Activated naive CD4-positive, alpha-beta T cell treated with anti-CD3 and anti-CD28 coated beads, Interleukin-2, amount 10 ng/mL, durations not matched to agents 7 days and 5 days (primary cell): ENCODE results near the gene SQOR.

ENCODE experiments used
- CTCF ChIA-PET: fragments of 350-600 bp; sonication (Branson Sonifier 250); formaldehyde crosslinking; loops from one replicate; lab custom pipeline; 2021; ENCODE audit warnings: antibody characterized with exemption; lab: Charles Lee
- DNase-seq: peaks from one replicate; pipeline ENCODE4 v3.0.0-alpha.2; 2020
- H3K27ac Mint-ChIP-seq: one replicate; pipeline ENCODE4 v1.8.0; 2021; ENCODE audit warnings: mild to moderate bottlenecking, moderate library complexity, mixed read lengths
- H3K27me3 Mint-ChIP-seq: one replicate; pipeline ENCODE4 v1.8.0; 2021; ENCODE audit warnings: mild to moderate bottlenecking, mixed read lengths
- H3K36me3 Mint-ChIP-seq: one replicate; pipeline ENCODE4 v1.8.0; 2021; ENCODE audit warnings: mixed read lengths
- H3K4me1 Mint-ChIP-seq: one replicate; pipeline ENCODE4 v1.8.0; 2021; ENCODE audit warnings: mixed read lengths
- H3K4me3 Mint-ChIP-seq: one replicate; pipeline ENCODE4 v1.8.0; 2021; ENCODE audit warnings: mild to moderate bottlenecking, moderate library complexity, mixed read lengths
- H3K9me3 Mint-ChIP-seq: one replicate; pipeline ENCODE4 v1.8.0; 2021; ENCODE audit warnings: mixed read lengths

Gene SQOR

DNA sequence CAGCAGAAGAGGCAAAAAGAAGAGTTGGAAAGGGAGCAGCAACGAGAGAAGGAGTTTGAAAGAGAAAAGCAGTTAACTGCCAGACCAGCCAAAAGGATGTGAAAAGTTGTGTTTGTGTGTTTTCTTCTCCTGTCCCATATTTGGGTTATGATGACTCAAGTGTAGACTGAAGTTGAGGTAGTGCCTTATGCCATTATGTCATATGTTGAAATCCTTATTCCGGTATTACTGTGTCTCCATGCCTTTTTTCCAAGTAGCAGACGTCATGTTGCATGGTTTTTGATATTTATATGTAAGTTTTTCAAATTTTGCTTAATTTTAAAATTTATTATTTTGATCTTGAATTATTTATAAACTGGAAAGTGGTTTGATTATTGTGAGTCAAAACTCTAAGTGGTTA, 28.4 kb upstream of the SQOR start:
- no peaks in the 10 kb centered on the region for H3K27me3 Mint-ChIP-seq
- H3K4me1 Mint-ChIP-seq = no peaks in the 10 kb centered on the region
- H3K27ac Mint-ChIP-seq = no peak overlapping the region
- no peak for DNase-seq
- CTCF ChIA-PET = interaction anchor here (1.4 kb wide), 1 partner anchor 147 kb away, joined by 9 read pairs; no protein-coding TSS in a partner anchor
- H3K9me3 Mint-ChIP-seq = no peaks in the 10 kb centered on the region
- peaks cover 14% of the 10 kb centered on the region for H3K36me3 Mint-ChIP-seq
- H3K4me3 Mint-ChIP-seq = no peak overlapping the region

GRCh38 chr15:45606841-45607240, 28.0 kb upstream of the SQOR start:
- Mint-ChIP-seq H3K4me3 (no peak overlapping the region), H3K27ac (no peak overlapping the region), H3K36me3 (peaks cover 14% of the 10 kb centered on the region), H3K4me1 (no peaks in the 10 kb centered on the region), H3K9me3 (no peaks in the 10 kb centered on the region), H3K27me3 (no peaks in the 10 kb centered on the region)
- no peak for DNase-seq
- CTCF ChIA-PET = interaction anchor here (0.6 to 1.4 kb wide), 2 partner anchors 148 to 176 kb away, joined by 3 to 9 read pairs; no protein-coding TSS in a partner anchor

GRCh38 chr15:45611305-45611704, 23.5 kb upstream of the SQOR start:
- H3K9me3 Mint-ChIP-seq = no peaks in the 10 kb centered on the region
- peaks cover 9% of the 10 kb centered on the region for H3K4me1 Mint-ChIP-seq
- H3K27ac Mint-ChIP-seq = no peak overlapping the region
- H3K27me3 Mint-ChIP-seq = no peaks in the 10 kb centered on the region
- DNase-seq = no peak
- no peak overlapping the region for H3K4me3 Mint-ChIP-seq
- H3K36me3 Mint-ChIP-seq = peaks cover 9% of the 10 kb centered on the region
- CTCF ChIA-PET = interaction anchor here (0.7 to 7.7 kb wide), 9 partner anchors 9 to 182 kb away, joined by 3 to 103 read pairs (median 6); partner anchors contain the start of gene BLOC1S6

DNA sequence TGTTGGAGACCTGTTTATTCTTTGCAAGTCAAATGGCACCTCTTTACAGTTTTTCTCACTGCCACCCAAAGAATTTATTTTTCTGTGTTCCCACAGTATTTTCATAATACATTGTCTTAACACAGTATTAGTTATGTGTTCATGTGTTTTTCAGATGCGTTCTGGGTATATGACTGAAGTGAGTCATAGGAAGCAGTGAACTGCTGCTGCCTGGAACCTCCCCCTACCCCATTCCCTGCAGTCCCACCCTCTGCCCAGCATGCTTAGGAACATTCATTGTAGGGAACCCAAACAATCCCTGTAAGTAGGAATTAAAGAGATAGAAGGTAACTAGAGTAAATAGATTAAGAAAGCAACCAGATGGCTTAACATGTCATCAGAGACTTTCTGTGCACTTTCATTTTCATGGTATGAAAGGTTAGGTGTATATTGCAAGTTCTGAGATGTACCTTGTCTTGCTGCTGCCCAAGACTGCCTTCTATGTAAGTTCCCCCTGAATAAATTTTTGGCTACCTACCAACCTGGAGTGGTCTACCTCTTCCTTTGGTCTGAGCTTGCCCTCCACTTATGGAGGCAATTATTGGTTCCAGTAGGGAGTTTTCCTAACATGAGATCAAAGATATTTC, 21.9 kb upstream of the SQOR start:
- H3K27ac Mint-ChIP-seq = no peak overlapping the region
- H3K9me3 Mint-ChIP-seq = no peaks in the 10 kb centered on the region
- CTCF ChIA-PET = interaction anchor here (0.7 to 7.7 kb wide), 11 partner anchors 10 to 182 kb away, joined by 3 to 103 read pairs (median 8); partner anchors contain the start of genes BLOC1S6 and SQOR
- no peaks in the 10 kb centered on the region for H3K27me3 Mint-ChIP-seq
- H3K36me3 Mint-ChIP-seq = peaks cover 7% of the 10 kb centered on the region
- peaks cover 9% of the 10 kb centered on the region for H3K4me1 Mint-ChIP-seq
- no peak overlapping the region for H3K4me3 Mint-ChIP-seq
- DNase-seq = no peak

GRCh38 chr15:45616901-45617323, 17.9 kb upstream of the SQOR start:
- H3K4me1 Mint-ChIP-seq = peaks cover 9% of the 10 kb centered on the region
- no peaks in the 10 kb centered on the region for H3K36me3 Mint-ChIP-seq
- no peaks in the 10 kb centered on the region for H3K27me3 Mint-ChIP-seq
- CTCF ChIA-PET = interaction anchor here (0.9 to 1.5 kb wide), 2 partner anchors 158 to 188 kb away, joined by 3 read pairs; no protein-coding TSS in a partner anchor
- no peak for DNase-seq
- H3K27ac Mint-ChIP-seq = no peak overlapping the region
- no peak overlapping the region for H3K4me3 Mint-ChIP-seq
- no peaks in the 10 kb centered on the region for H3K9me3 Mint-ChIP-seq

DNA sequence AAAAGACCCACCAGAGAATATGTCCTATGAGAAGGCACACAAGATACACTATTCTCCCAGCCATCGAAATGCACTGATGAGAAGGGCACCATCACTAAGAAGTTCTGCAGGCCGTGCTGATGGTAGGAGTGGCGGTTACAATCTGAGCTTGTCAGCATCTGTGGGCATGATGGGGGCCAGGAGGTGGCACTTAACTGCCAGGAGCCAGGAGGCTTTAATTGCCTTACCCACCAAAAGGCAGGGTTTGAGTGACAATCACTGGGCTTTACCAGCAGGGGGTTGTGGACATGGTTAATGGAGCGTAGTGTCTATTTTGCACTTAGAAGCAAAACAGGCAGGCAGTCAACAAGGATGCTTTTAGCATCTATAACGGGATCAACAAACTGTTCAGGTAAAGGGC, 16.0 kb upstream of the SQOR start:
- CTCF ChIA-PET = no interaction called here
- Mint-ChIP-seq H3K27me3 (peaks cover 13% of the 10 kb centered on the region), H3K4me3 (no peak overlapping the region), H3K4me1 (peaks cover 3% of the 10 kb centered on the region), H3K36me3 (no peaks in the 10 kb centered on the region), H3K27ac (no peak overlapping the region), H3K9me3 (peaks cover 3% of the 10 kb centered on the region)
- DNase-seq = peak; percentile 47

- CTCF ChIA-PET = interaction anchor here (1.2 kb wide), 1 partner anchor 14 kb away, joined by 3 read pairs; no protein-coding TSS in a partner anchor
- Mint-ChIP-seq H3K36me3 (peaks cover 2% of the 10 kb centered on the region), H3K9me3 (peaks cover 14% of the 10 kb centered on the region), H3K27me3 (peaks cover 46% of the 10 kb centered on the region), H3K4me3 (no peak overlapping the region), H3K27ac (no peak overlapping the region), H3K4me1 (peaks cover 15% of the 10 kb centered on the region)
- DNase-seq = no peak
These were observed 6.7 kb upstream of the SQOR start for GRCh38 chr15:45628136-45628535.

- H3K9me3 Mint-ChIP-seq = peaks cover 7% of the 10 kb centered on the region
- no peak for DNase-seq
- H3K27ac Mint-ChIP-seq = peak overlapping the region; percentile 38
- no peak overlapping the region for H3K4me3 Mint-ChIP-seq
- H3K36me3 Mint-ChIP-seq = peaks cover 9% of the 10 kb centered on the region
- H3K27me3 Mint-ChIP-seq = peaks cover 30% of the 10 kb centered on the region
- CTCF ChIA-PET = interaction anchor here (0.6 to 0.8 kb wide), 2 partner anchors 18 to 107 kb away, joined by 3 to 6 read pairs; no protein-coding TSS in a partner anchor
- H3K4me1 Mint-ChIP-seq = peaks cover 23% of the 10 kb centered on the region
These were observed 3.7 kb upstream of the SQOR start for GRCh38 chr15:45630917-45631691.

- DNase-seq = no peak
- Mint-ChIP-seq H3K27me3 (peaks cover 28% of the 10 kb centered on the region), H3K9me3 (peaks cover 3% of the 10 kb centered on the region), H3K27ac (no peak overlapping the region), H3K4me1 (peaks cover 24% of the 10 kb centered on the region), H3K4me3 (no peak overlapping the region), H3K36me3 (peaks cover 7% of the 10 kb centered on the region)
- CTCF ChIA-PET = interaction anchor here (0.6 kb wide), 1 partner anchor 108 kb away, joined by 3 read pairs; no protein-coding TSS in a partner anchor
These were observed 3.1 kb upstream of the SQOR start for GRCh38 chr15:45631776-45632175.

DNA sequence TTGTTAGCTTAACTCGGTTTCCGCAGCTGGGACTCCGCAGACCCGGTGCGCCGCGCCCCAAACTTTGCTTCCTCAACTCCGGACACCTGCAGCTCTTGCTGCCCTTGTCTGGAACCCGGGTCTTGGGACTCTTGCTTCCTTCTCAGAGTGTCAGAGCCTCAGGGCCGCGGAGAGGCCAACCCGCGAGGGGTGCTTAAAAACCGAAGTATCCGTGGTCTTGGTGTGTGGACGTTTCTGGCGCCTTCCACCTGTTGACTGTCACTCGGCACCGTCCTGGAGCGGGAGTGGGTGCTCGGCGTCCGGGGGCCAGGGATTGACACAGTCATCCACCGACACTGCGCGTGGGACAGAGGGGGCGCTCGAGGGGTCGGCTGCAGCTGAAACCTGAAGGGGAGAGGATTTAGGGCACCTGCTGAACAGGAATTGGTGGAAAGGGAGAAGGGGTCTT, 386 bp downstream of the SQOR start:
- H3K4me3 Mint-ChIP-seq = peak overlapping the region; percentile 100
- peak; percentile 82 for DNase-seq
- CTCF ChIA-PET = interaction anchor here (1.3 to 3.5 kb wide), 3 partner anchors 22 to 206 kb away, joined by 3 to 21 read pairs (median 3); no protein-coding TSS in a partner anchor
- peaks cover 58% of the 10 kb centered on the region for H3K4me1 Mint-ChIP-seq
- peaks cover 38% of the 10 kb centered on the region for H3K36me3 Mint-ChIP-seq
- H3K9me3 Mint-ChIP-seq = no peaks in the 10 kb centered on the region
- H3K27me3 Mint-ChIP-seq = peaks cover 11% of the 10 kb centered on the region
- H3K27ac Mint-ChIP-seq = peak overlapping the region; percentile 94

GRCh38 chr15:45635763-45636292, 999 bp downstream of the SQOR start:
- Mint-ChIP-seq H3K4me3 (peak overlapping the region; percentile 100), H3K27me3 (peaks cover 8% of the 10 kb centered on the region), H3K36me3 (peaks cover 43% of the 10 kb centered on the region), H3K4me1 (peaks cover 63% of the 10 kb centered on the region), H3K9me3 (no peaks in the 10 kb centered on the region), H3K27ac (peak overlapping the region; percentile 94)
- DNase-seq = no peak
- CTCF ChIA-PET = interaction anchor here (1.3 to 3.5 kb wide), 3 partner anchors 23 to 206 kb away, joined by 3 to 21 read pairs (median 3); no protein-coding TSS in a partner anchor

DNA sequence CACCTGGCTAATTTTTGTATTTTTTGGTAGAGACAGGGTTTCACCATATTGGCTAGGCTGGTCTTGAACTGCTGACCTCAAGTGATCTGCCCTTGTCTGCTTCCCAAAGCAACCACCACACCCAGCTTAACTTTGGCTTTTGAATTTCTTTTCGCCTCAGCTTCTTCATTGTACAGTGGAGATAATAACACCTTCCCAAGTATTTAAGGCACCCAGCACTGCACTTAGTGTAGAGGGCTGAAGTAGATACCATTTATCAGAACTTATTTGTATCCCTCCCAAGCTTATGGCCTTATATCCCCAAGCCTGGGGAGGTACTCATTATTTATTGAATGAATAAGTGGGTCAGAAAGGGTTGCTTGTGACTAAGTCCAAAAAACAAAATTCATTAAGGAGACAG, 2.3 kb downstream of the SQOR start:
- H3K27ac Mint-ChIP-seq = peak overlapping the region; percentile 95
- DNase-seq = no peak
- peaks cover 4% of the 10 kb centered on the region for H3K27me3 Mint-ChIP-seq
- CTCF ChIA-PET = interaction anchor here (0.9 to 2.3 kb wide), 2 partner anchors 24 to 180 kb away, joined by 4 to 8 read pairs; no protein-coding TSS in a partner anchor
- H3K4me3 Mint-ChIP-seq = peak overlapping the region; percentile 77
- peaks cover 51% of the 10 kb centered on the region for H3K36me3 Mint-ChIP-seq
- peaks cover 61% of the 10 kb centered on the region for H3K4me1 Mint-ChIP-seq
- H3K9me3 Mint-ChIP-seq = no peaks in the 10 kb centered on the region

DNA sequence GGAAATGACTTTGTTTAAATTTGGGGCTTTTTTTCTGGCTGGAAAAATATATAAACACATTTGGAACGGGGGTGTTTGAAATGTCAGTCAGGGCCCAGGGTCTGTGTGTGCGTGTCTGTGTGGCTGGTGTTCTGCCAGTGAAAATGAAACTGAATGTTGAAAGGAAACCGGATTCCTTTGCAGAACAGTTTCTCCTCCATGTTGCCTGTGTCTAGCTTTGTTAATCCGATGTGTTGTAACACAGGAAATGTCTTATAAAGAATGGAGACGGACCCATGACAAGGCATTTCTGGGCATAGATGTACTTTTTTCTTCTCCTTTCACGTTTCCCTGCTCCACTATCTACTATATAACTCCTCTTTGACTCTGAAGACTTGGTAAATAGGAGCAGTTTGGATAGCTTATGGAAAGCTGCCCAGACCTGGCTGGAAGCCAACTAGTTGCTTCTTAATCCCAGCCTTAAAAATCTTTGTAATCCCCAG, 2.8 kb downstream of the SQOR start:
- peaks cover under 1% of the 10 kb centered on the region for H3K27me3 Mint-ChIP-seq
- H3K4me1 Mint-ChIP-seq = peaks cover 59% of the 10 kb centered on the region
- H3K36me3 Mint-ChIP-seq = peaks cover 54% of the 10 kb centered on the region
- H3K9me3 Mint-ChIP-seq = no peaks in the 10 kb centered on the region
- peak; percentile 68 for DNase-seq
- H3K27ac Mint-ChIP-seq = peak overlapping the region; percentile 95
- H3K4me3 Mint-ChIP-seq = peak overlapping the region; percentile 77
- CTCF ChIA-PET = interaction anchor here (2.3 kb wide), 1 partner anchor 24 kb away, joined by 8 read pairs; no protein-coding TSS in a partner anchor
